GM18526 (cell line): ENCODE data around the gene NENF.

Experiments
- POLR2A ChIP-seq: IDR thresholded peaks from 3 replicates; pipeline ENCODE4 v1.6.1; 2011; ENCODE audit not compliant: insufficient read length; ENCODE audit errors: extremely low read depth

NENF gene

DNA sequence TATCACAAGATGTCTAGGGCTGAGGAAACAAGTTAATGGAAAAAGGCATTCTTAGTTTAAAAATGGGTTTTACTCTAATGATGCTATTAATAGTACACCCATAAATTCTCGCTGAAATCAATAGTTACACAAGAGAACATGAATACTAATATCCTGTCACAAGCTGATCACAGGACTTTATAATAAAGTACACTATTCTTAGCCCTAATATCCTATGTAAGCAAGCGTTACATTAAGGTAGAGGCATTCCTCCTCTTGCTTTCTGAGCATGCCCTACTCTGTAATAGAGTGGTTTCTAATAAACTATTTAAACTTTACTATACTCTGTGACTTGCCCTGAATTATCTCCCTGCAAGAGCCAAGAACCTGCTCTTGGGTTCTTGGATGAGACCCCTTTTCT lies 11.6 kb upstream of the NENF start:
- TF ChIP-seq POLR2A = no peak

DNA sequence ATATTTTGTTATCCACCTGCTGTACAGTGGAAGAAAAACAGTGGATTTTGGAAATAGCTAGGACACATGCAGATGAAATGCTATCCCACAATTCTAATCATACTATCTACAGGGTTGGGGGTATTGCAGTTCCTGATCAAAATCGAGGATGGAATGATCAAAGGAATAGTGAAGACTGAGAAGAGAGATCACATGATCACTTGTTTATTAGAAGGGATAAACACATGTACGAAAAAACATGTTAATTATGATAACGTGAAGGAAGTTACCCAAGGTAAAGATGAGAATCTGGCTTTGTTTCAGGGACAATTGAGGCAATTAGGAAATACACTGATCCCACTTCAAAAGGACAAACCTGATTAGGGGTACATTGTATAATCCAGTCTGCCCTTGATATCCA lies 8.8 kb upstream of the NENF start:
- no peak for TF ChIP-seq POLR2A

DNA sequence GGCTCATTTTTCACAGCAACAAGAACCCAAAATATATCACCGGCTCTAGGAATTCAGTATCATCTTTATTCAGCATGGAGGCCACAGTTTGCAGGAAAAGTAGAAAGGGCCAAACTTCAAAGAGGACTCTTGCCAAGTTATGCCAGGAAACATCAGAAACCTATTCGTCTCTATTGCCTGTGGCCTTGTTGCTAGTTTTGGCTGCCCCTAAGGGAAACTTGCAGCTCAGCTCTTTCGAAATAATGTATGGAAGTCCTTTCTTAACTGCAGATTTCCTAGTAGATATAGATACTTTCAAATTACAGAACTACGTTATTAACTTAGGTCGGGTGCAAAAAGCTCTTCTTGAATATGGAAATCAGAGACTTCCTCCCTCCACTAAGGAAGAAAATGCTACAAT lies 4.2 kb upstream of the NENF start:
- TF ChIP-seq POLR2A = no peak

GRCh38 chr1:212430416-212430815 lies 2.3 kb upstream of the NENF start:
- no peak for TF ChIP-seq POLR2A

DNA sequence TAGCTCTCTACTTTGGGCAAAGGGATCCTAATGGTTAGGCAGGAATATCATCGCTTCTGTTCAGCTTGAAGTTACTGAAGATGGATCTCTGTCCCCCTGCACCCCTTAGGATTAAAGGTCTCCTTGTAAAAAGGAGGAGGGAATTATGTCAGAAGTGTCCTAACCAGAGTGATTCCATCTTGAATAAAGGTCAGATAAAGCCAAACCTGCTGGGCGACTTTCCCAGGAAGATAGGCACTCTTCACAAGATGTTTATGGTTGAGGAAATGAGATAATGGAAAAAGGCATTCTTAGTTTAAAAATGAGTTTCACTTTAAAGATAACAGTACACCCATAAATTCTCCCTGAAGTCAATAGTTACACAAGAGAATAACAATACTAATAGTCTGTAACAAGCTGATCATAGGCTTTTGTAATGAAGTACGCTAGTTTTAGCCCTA lies 1.7 kb upstream of the NENF start:
- no peak for TF ChIP-seq POLR2A

DNA sequence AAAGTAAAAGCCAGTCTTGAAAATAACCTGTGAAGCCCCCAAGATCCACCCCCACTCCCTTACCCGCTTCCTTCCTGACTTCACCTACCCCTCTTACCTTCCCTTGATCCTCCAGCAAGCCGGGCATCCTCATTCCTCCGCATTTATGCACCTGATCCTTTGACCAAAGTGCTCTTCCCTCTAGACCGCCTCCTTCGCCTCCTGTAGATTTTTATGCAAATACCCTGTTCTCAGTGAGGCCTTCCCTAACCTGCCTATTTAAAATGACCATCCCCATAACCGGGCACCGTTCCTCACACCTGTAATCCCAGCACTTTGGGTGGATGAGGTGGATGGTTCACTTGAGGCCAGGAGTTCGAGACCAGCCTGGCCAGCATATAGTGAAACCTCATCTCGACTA lies 1.1 kb upstream of the NENF start:
- no peak for TF ChIP-seq POLR2A

DNA sequence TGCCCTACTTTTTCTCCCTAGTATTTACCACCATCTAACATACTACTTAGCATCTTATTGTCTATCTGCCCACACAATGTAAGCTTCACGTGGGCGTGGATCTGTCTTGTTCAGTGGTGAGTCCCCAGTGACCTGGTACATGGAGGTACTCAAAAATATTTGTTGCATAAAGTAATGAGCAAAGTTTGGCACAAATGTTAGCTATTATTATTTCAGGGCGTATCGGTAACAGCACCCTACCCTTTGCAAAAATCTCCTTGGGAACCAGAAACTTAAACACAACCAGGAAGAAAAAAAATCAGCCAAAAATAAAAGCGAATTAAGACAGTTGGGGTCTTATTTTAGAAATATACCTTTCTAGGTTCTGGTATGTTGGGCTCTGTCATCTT lies 454 bp upstream of the NENF start:
- no peak for TF ChIP-seq POLR2A

- TF ChIP-seq POLR2A = no peak
Observed at GRCh38 chr1:212433577-212434462, 1.1 kb downstream of the NENF start.

DNA sequence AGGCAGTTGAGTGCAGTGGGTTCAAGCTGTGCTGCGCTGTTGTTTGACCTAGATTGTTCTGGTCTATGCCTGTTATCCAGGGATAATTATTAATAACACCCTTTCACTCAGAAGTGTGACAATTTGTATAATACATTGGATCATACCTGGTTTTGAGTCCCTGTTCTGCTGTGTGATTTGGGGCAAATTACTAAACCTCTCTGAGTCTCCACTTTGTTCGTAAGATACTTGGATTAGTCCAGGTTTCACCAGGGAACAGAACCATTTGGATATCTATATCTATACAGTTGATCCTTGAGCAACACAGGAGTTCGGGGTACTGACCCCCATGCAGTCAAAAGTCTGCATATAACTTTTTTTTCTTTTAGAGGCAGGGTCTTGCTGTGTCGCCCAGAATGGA lies 2.3 kb downstream of the NENF start:
- no peak for TF ChIP-seq POLR2A

DNA sequence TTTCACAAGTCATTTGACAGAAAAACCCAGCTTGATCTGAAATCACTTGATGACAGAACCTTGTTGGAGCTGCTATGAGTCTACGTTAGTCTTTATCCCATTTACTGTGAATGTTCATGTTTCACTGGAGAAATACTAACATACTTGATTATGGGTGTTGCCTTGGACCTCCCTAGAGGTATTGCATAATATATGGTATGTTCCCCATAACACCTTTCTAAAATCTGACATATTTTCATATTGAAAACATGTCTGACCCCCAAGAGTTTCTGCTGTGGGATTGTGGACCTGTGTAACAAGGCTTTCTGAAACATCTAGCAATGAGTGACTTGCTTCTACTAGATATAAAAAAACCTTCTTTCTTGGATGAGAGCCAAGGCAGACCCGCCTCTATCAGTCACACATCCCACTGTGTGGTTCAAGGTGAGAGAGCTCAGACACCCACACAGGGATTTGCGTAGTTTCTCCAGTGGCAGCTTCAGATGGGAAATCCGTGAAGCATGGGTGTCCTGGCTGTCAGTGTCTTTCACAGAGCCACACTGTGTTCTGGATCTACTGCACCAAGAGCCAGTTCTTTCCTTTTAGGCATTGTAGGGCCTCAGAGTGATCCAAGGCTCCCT lies 4.6 kb downstream of the NENF start:
- TF ChIP-seq POLR2A = no peak

- no peak for TF ChIP-seq POLR2A
Observed at GRCh38 chr1:212438831-212439237, 6.1 kb downstream of the NENF start.

DNA sequence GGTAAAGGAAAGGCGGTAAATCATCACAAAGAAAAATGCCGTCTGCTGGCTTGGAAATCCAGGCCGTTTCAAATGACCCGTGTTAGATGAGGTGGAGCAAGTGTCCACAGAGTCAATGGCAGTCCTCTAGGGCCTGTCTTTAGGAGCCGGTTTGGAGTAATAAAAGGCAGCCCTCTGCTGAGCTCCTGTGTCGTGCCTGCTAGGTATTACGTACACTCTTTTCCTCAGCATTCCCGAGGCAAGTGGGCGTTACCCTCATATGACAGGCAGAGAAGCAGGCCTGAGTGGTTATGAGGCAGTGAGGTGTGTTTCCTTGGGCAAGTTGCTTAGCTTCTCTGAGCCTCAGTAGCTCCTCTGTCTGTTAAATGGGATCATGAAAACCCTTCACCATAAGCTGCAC lies 7.7 kb downstream of the NENF start:
- no peak for TF ChIP-seq POLR2A

DNA sequence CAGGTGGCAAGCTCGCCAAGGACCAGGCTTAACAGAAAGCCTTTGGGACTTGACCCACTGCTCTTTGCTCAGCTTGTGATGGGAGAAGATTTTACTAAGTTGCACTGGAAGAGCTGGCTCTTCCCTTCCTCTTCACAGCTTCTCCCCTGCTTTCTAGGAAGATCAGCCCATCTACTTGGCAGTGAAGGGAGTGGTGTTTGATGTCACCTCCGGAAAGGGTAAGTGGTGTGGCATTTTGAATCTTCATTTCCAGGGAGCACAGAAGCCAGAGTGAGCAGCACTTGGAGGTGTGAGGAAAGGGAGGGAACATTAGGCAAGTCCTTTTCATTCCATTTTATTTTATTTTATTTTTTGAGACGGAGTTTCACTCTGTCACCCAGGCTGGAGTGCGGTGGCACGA lies 9.7 kb downstream of the NENF start:
- no peak for TF ChIP-seq POLR2A

DNA sequence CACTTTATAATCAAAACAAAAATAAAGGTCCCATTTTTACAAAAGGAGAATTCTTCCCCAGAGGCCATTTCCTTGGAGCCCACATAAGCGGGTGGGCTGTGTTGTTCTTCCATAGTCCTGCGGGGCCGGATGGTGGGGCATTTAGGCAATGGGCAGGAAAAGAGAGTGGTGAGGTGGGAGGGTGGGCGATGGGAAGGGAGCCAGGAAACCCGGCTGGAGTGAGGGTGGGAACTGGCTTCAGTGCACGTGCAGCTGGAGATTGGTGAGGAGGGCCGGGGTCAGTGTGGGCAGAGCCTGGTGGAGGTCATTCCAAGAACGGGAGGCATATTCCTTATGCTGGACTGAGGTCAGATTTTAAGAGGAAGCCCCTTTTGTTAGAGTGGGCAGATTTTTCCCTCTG lies 13.6 kb downstream of the NENF start:
- TF ChIP-seq POLR2A = no peak

DNA sequence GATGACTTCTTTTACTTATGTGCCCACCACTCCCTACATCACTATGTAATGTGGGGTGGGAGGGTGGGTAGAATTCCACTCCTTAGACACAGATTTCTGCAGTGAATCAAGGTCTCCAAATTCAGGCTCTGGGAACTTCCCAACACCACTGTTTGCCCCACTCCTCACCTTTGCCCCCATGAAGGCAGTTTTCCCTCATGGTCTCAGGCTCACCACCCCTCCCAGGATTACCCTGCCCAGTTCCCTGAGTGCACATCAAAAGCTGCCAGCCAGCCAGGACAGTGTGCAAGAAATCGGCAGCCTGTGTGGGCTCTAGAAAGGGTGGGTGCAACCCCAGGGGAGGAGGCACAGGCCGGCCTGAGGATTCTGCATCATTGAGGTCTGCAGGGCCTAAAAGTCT lies 14.8 kb downstream of the NENF start:
- no peak for TF ChIP-seq POLR2A

GRCh38 chr1:212450331-212450881 lies 17.7 kb downstream of the NENF start:
- no peak for TF ChIP-seq POLR2A

- no peak for TF ChIP-seq POLR2A
Observed at GRCh38 chr1:212451416-212452322, 18.9 kb downstream of the NENF start.
